Activated B cell treated with CpG ODN at 0.5 μM for 24 hours (primary cell): Measurements from ENCODE around the gene ZNF292. TPM values are rescaled to one million over a fixed set of nuclear protein-coding genes. Genes with fewer than 3 reads are reported as not detected.

Source experiments
- ATAC-seq: fragments of 200-7000 bp; cut with Tn5 transposase; one replicate; pipeline ENCODE4 v1.10.0; 2021; ENCODE audit warnings: low read depth, mild to moderate bottlenecking, moderate library complexity
- CTCF ChIA-PET: fragments of 350-600 bp; sonication (Branson Sonifier 250); formaldehyde crosslinking; loops from one replicate; lab custom pipeline; 2021; ENCODE audit warnings: antibody characterized with exemption; lab: Charles Lee
- POLR2A ChIA-PET: fragments of 350-600 bp; sonication (Branson Sonifier 250); formaldehyde crosslinking; loops from one replicate; lab custom pipeline; 2021; ENCODE audit warnings: antibody characterized with exemption; lab: Charles Lee
- DNase-seq: peaks from one replicate; pipeline ENCODE4 v3.0.0; 2022
- H3K27ac Mint-ChIP-seq: one replicate; pipeline ENCODE4 v1.8.0; 2020; ENCODE audit warnings: mixed read lengths
- H3K27me3 Mint-ChIP-seq: one replicate; pipeline ENCODE4 v1.8.0; 2021; ENCODE audit warnings: mixed read lengths
- H3K36me3 Mint-ChIP-seq: one replicate; pipeline ENCODE4 v1.8.0; 2021; ENCODE audit warnings: low read depth, mixed read lengths
- H3K4me1 Mint-ChIP-seq: one replicate; pipeline ENCODE4 v1.8.0; 2021; ENCODE audit warnings: mixed read lengths
- H3K4me3 Mint-ChIP-seq: one replicate; pipeline ENCODE4 v1.8.0; 2020; ENCODE audit warnings: mild to moderate bottlenecking, mixed read lengths
- H3K9me3 Mint-ChIP-seq: one replicate; pipeline ENCODE4 v1.8.0; 2020; ENCODE audit warnings: mixed read lengths
- intact Hi-C: fragments of 100-400 bp; cut with micrococcal nuclease; formaldehyde crosslinking; loops from one replicate; pipeline ENCODE4 v1.15.1; 2024
- total RNA-seq: library from RNA; stranded (reverse); gene quantifications from 2 replicates; pipeline ENCODE4 v1.2.3, GENCODE V29; 2022
- TF ChIP-seq, protein P1 (sequence below): fragments of 200-600 bp; IDR thresholded peaks from one replicate; pipeline ENCODE4 v1.8.0; 2022; ENCODE audit warnings: antibody characterized with exemption, mild to moderate bottlenecking

ZNF292 gene
- total RNA-seq, 1 donor from 2014 or later: 66.6 TPM

DNA sequence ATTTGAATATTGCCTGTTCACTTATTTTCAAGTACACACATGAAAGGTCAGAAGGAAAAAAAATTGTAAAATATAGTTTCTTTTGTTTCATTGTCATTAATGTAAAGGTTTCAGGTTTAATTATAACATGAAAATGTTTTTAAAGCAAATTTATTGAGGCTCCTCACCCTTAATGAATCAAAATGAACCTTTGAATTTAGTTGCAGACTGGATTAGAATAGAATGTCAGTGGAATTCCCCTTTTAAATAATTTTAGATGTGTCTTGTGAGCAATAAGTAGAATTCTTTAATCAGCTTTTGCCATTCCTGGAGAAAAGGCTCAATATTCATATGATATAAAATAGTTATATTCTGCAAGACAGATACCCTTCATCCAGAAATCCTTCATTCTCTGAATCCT is 96.4 kb downstream of the ZNF292 start:
- ChIA-PET POLR2A (interaction anchor here (0.5 kb wide), 1 partner anchor 9 kb away, joined by 4 read pairs; no protein-coding TSS in a partner anchor), CTCF (no interaction called here)
- Mint-ChIP-seq H3K4me3 (no peak overlapping the region), H3K36me3 (peaks cover 83% of the 10 kb centered on the region), H3K4me1 (peaks cover 20% of the 10 kb centered on the region), H3K27ac (no peak overlapping the region), H3K9me3 (no peaks in the 10 kb centered on the region), H3K27me3 (no peaks in the 10 kb centered on the region)
- ATAC-seq (no peak), DNase-seq (no peak)
- TF ChIP-seq, protein P1, sequence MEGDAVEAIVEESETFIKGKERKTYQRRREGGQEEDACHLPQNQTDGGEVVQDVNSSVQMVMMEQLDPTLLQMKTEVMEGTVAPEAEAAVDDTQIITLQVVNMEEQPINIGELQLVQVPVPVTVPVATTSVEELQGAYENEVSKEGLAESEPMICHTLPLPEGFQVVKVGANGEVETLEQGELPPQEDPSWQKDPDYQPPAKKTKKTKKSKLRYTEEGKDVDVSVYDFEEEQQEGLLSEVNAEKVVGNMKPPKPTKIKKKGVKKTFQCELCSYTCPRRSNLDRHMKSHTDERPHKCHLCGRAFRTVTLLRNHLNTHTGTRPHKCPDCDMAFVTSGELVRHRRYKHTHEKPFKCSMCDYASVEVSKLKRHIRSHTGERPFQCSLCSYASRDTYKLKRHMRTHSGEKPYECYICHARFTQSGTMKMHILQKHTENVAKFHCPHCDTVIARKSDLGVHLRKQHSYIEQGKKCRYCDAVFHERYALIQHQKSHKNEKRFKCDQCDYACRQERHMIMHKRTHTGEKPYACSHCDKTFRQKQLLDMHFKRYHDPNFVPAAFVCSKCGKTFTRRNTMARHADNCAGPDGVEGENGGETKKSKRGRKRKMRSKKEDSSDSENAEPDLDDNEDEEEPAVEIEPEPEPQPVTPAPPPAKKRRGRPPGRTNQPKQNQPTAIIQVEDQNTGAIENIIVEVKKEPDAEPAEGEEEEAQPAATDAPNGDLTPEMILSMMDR: no peak
- intact Hi-C loops: no loop called here

DNA sequence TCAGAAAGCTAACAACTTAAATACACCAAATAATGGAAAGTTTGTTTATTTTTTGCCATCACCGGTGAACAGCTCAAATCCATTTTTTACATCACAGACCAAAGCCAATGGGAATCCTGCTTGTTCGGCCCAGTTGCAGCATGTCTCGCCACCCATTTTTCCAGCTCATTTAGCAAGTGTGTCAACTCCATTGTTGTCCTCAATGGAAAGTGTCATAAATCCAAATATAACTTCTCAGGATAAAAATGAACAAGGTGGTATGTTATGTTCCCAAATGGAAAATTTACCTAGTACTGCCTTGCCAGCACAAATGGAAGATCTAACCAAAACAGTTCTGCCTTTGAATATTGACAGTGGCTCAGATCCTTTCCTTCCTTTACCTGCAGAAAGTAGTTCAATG is 101.7 kb downstream of the ZNF292 start:
- no peaks in the 10 kb centered on the region for H3K27me3 Mint-ChIP-seq
- no peak overlapping the region for H3K27ac Mint-ChIP-seq
- ChIA-PET POLR2A (no interaction called here), CTCF (no interaction called here)
- no peak overlapping the region for H3K4me3 Mint-ChIP-seq
- DNase-seq (no peak), ATAC-seq (no peak)
- intact Hi-C loops: no loop called here
- peaks cover 4% of the 10 kb centered on the region for H3K9me3 Mint-ChIP-seq
- H3K36me3 Mint-ChIP-seq: peaks cover 78% of the 10 kb centered on the region
- H3K4me1 Mint-ChIP-seq: peaks cover 20% of the 10 kb centered on the region
- TF ChIP-seq, protein P1: no peak

DNA sequence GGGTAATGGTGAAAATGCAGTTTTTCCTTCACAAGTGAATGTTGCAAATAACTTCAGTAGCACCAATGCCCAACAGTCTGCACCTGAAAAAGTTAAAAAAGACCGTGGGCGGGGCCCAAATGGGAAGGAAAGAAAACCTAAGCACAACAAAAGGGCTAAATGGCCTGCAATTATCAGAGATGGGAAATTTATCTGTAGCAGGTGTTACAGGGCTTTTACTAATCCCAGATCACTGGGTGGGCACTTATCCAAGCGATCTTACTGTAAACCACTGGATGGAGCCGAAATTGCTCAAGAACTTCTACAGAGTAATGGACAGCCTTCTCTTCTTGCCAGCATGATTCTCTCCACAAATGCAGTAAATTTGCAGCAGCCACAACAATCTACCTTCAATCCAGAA is 102.2 kb downstream of the ZNF292 start:
- Mint-ChIP-seq H3K27me3 (no peaks in the 10 kb centered on the region), H3K4me1 (peaks cover 15% of the 10 kb centered on the region), H3K4me3 (no peak overlapping the region), H3K36me3 (peaks cover 72% of the 10 kb centered on the region), H3K9me3 (peaks cover 4% of the 10 kb centered on the region), H3K27ac (no peak overlapping the region)
- TF ChIP-seq, protein P1: no peak
- ChIA-PET CTCF (no interaction called here), POLR2A (no interaction called here)
- ATAC-seq (no peak), DNase-seq (no peak)
- intact Hi-C loops: no loop called here

DNA sequence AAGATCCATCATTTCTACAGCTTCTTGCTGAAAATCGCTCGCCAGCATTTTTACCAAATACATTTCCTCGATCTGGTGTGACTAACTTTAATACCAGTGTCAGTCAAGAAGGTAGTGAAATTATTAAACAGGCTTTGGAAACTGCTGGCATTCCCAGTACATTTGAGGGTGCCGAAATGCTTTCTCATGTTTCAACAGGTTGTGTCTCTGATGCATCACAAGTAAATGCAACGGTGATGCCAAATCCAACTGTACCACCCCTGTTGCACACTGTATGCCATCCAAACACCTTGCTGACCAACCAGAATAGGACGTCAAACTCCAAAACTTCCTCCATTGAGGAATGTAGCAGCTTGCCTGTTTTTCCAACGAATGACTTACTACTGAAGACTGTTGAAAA is 102.6 kb downstream of the ZNF292 start:
- intact Hi-C loops: no loop called here
- Mint-ChIP-seq H3K36me3 (peaks cover 71% of the 10 kb centered on the region), H3K9me3 (peaks cover 4% of the 10 kb centered on the region), H3K4me3 (no peak overlapping the region), H3K4me1 (peaks cover 15% of the 10 kb centered on the region), H3K27me3 (no peaks in the 10 kb centered on the region), H3K27ac (no peak overlapping the region)
- CTCF ChIA-PET: no interaction called here
- POLR2A ChIA-PET: no interaction called here
- TF ChIP-seq, protein P1: no peak
- DNase-seq: no peak
- no peak for ATAC-seq

DNA sequence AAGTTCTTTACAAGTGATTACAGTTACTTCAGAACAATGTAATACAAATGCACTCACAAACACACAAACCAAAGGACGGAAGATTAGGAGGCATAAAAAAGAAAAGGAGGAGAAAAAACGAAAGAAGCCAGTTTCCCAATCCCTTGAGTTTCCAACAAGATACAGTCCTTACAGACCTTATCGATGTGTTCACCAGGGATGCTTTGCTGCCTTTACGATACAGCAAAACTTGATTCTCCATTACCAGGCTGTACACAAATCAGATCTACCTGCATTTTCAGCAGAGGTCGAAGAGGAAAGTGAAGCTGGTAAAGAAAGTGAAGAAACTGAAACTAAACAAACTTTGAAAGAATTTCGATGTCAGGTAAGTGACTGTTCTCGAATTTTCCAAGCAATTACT is 104.4 kb downstream of the ZNF292 start:
- DNase-seq (no peak), ATAC-seq (no peak)
- no peak overlapping the region for H3K4me3 Mint-ChIP-seq
- H3K9me3 Mint-ChIP-seq: peaks cover 4% of the 10 kb centered on the region
- intact Hi-C loops: loop anchor here (5.0 kb wide), 1 partner anchor 63 kb away; the partner anchor contains the start of gene SMIM8
- no peaks in the 10 kb centered on the region for H3K27me3 Mint-ChIP-seq
- ChIA-PET POLR2A (no interaction called here), CTCF (no interaction called here)
- H3K27ac Mint-ChIP-seq: no peak overlapping the region
- peaks cover 53% of the 10 kb centered on the region for H3K36me3 Mint-ChIP-seq
- peaks cover 15% of the 10 kb centered on the region for H3K4me1 Mint-ChIP-seq
- TF ChIP-seq, protein P1: no peak
